SK-N-SH (cell line): ENCODE measurements around the gene GUCY2F. TPM values are rescaled to one million over a fixed set of nuclear protein-coding genes. Genes with fewer than 3 reads are reported as not detected.

Experiments
- CTCF ChIA-PET: fragments of 300-600, 350-600 bp; formaldehyde crosslinking; extraction: SDS; loops from one replicate; lab custom pipeline; 2021; lab: Yijun Ruan, JAX
- POLR2A ChIA-PET: fragments of 350-600 bp; sonication (Branson Sonifier 250); formaldehyde crosslinking; extraction: SDS; loops from one replicate; lab custom pipeline; 2020; ENCODE audit warnings: antibody characterized with exemption, inconsistent platforms; lab: Yijun Ruan, JAX
- DNase-seq: peaks from one replicate; pipeline ENCODE4 v3.0.0; 2012
- H2AFZ ChIP-seq: fragments of 200-600 bp; sonication (generic); 2 replicates; pipeline ENCODE4 v1.8.1; 2016; ENCODE audit warnings: antibody characterized with exemption, mild to moderate bottlenecking, low read depth
- H3F3A ChIP-seq: fragments of 200-600 bp; sonication (generic); replicated peaks from 2 replicates; pipeline ENCODE3; 2016; ENCODE audit warnings: antibody characterized with exemption, mild to moderate bottlenecking; ENCODE audit not compliant: insufficient read depth
- H3K27ac ChIP-seq, 2 experiments: fragments of 200-500 bp in 1 of 2; fragments of 200-600 bp in 1 of 2; sonication (Bioruptor generic) in 1 of 2; sonication (generic), shearing (Covaris generic) in 1 of 2; 2 replicates each; pipeline versions ENCODE4 v1.5.1 to v1.6.1; 2014 to 2016; ENCODE audit warnings: low read depth in 2 of 2, inconsistent platforms in 1 of 2, low read length in 1 of 2, mild to moderate bottlenecking in 1 of 2, mixed read lengths in 1 of 2
- H3K27me3 ChIP-seq: fragments of 200-600 bp; sonication (generic), shearing (Covaris generic); 2 replicates; pipeline ENCODE4 v1.6.1; 2016; ENCODE audit warnings: mixed run types; ENCODE audit not compliant: insufficient read depth
- H3K36me3 ChIP-seq, 2 experiments: fragments of 200-500 bp in 1 of 2; fragments of 200-600 bp in 1 of 2; sonication (Bioruptor generic) in 1 of 2; sonication (generic) in 1 of 2; replicated peaks in 1 of 2; 2 replicates each; pipeline versions ENCODE3 to v1.5.1; 2014 to 2016; ENCODE audit warnings: low read length in 1 of 2, mild to moderate bottlenecking in 1 of 2; ENCODE audit not compliant: insufficient read depth in 2 of 2, control insufficient read depth in 1 of 2
- H3K4me1 ChIP-seq, 2 experiments: fragments of 200-500 bp in 1 of 2; fragments of 200-600 bp in 1 of 2; sonication (Bioruptor generic) in 1 of 2; sonication (generic), shearing (Covaris generic) in 1 of 2; 2 replicates each; pipeline versions ENCODE4 v1.5.1 to v1.6.1; 2014 to 2016; ENCODE audit warnings: low read depth in 1 of 2, low read length in 1 of 2, mixed run types in 1 of 2; ENCODE audit not compliant: insufficient read depth in 2 of 2, control insufficient read depth in 1 of 2
- H3K4me2 ChIP-seq: fragments of 200-600 bp; sonication (generic), shearing (Covaris generic); 2 replicates; pipeline ENCODE4 v1.6.1; 2017; ENCODE audit warnings: mixed run types
- H3K4me3 ChIP-seq, 2 experiments: fragments of 200-500 bp in 1 of 2; fragments of 200-600 bp in 1 of 2; sonication (Bioruptor generic) in 1 of 2; sonication (generic), shearing (Covaris generic) in 1 of 2; 2 replicates each; pipeline versions ENCODE4 v1.5.1 to v1.8.1; 2014 to 2016; ENCODE audit warnings: low read depth in 2 of 2, inconsistent platforms in 1 of 2, low read length in 1 of 2, mild to moderate bottlenecking in 1 of 2, mixed read lengths in 1 of 2, moderate library complexity in 1 of 2
- H3K79me2 ChIP-seq: fragments of 200-600 bp; sonication (generic); 2 replicates; pipeline ENCODE4 v1.8.1; 2017; ENCODE audit warnings: mild to moderate bottlenecking; ENCODE audit not compliant: insufficient read depth
- H3K9ac ChIP-seq: fragments of 200-600 bp; sonication (generic); 2 replicates; pipeline ENCODE4 v1.6.1; 2017; ENCODE audit warnings: mixed run types
- H3K9me2 ChIP-seq: fragments of 200-600 bp; sonication (generic); 2 replicates; pipeline ENCODE4 v1.6.1; 2017; ENCODE audit warnings: mixed run types
- H3K9me3 ChIP-seq: fragments of 200-600 bp; sonication (generic); 2 replicates; pipeline ENCODE4 v1.6.1; 2017; ENCODE audit warnings: mixed run types, mild to moderate bottlenecking, moderate library complexity
- H4K20me1 ChIP-seq: fragments of 200-600 bp; sonication (generic); 2 replicates; pipeline ENCODE4 v1.6.1; 2017; ENCODE audit warnings: mild to moderate bottlenecking, mixed run types; ENCODE audit not compliant: insufficient read depth
- ELF1 ChIP-seq: IDR thresholded peaks from 2 replicates; pipeline ENCODE4 v1.4.0; 2012
- GABPA ChIP-seq: IDR thresholded peaks from 2 replicates; pipeline ENCODE4 v1.4.0; 2012; ENCODE audit warnings: low read depth, mild to moderate bottlenecking
- GATA2 ChIP-seq: sonication (generic); formaldehyde crosslinking; IDR thresholded peaks from 2 replicates; pipeline ENCODE4 v1.5.0; 2020; ENCODE audit warnings: mild to moderate bottlenecking, missing genetic modification reagents
- MXI1 ChIP-seq: IDR thresholded peaks from 2 replicates; pipeline ENCODE4 v1.6.1; 2012; ENCODE audit warnings: mild to moderate bottlenecking, low read depth, low read length, improper control_type of control experiment
- NFIC ChIP-seq: IDR thresholded peaks from 2 replicates; pipeline ENCODE4 v1.4.0; 2012; ENCODE audit warnings: borderline replicate concordance
- POLR2AphosphoS5 ChIP-seq: IDR thresholded peaks from 2 replicates; pipeline ENCODE4 v1.6.1; 2012; ENCODE audit warnings: low read depth, low read length
- RAD21 ChIP-seq: IDR thresholded peaks from 2 replicates; pipeline ENCODE4 v1.6.1; 2012; ENCODE audit warnings: mild to moderate bottlenecking, low read length
- TAF1 ChIP-seq: IDR thresholded peaks from 2 replicates; pipeline ENCODE4 v1.6.1; 2012; ENCODE audit warnings: low read depth, mild to moderate bottlenecking, low read length, moderate library complexity, borderline replicate concordance
- YY1 ChIP-seq: IDR thresholded peaks from 2 replicates; pipeline ENCODE4 v1.4.0; 2012; ENCODE audit warnings: low read depth, mild to moderate bottlenecking
- WGBS: methylation state at CpG from one replicate; pipeline ENCODE4 v1.1.6; 2017; ENCODE audit warnings: low lambda C conversion rate; 5-methylcytosine and 5-hydroxymethylcytosine counted together
- polyA plus RNA-seq, 3 experiments: library from polyadenylated mRNA; depleted of rRNA; stranded (reverse); fragments of >200 nt; gene quantifications; 2 replicates each; pipeline ENCODE4 v1.2.3, GENCODE V29; 2012
- TF ChIP-seq, protein P1 (sequence below): fragments of 150-350 bp; IDR thresholded peaks from 2 replicates; pipeline ENCODE4 v1.6.1; 2016; ENCODE audit warnings: mild to moderate bottlenecking, low read depth, low read length
- TF ChIP-seq, protein P2 (sequence below): IDR thresholded peaks from 2 replicates; pipeline ENCODE4 v1.6.1; 2012; ENCODE audit warnings: mild to moderate bottlenecking, low read depth, low read length, moderate library complexity
- TF ChIP-seq, protein P3 (sequence below): IDR thresholded peaks from 2 replicates; pipeline ENCODE4 v1.4.0; 2012; ENCODE audit warnings: low read depth
- TF ChIP-seq, protein P4 (sequence below): IDR thresholded peaks from 2 replicates; pipeline ENCODE4 v1.4.0; 2012; ENCODE audit warnings: low read depth, borderline replicate concordance
- TF ChIP-seq, protein P5 (sequence below): fragments of 150-350 bp; IDR thresholded peaks from 2 replicates; pipeline ENCODE4 v1.6.1; 2017; ENCODE audit warnings: antibody characterized with exemption, low read length, low read depth, borderline replicate concordance

The GUCY2F gene
- polyA plus RNA-seq (2012; rRNA removed) = not detected in 2 replicates
- not detected in 2 replicates for polyA plus RNA-seq (2012; cell fraction: cytosol; rRNA removed)
- polyA plus RNA-seq (2012; cell fraction: nucleus; rRNA removed) = 0.02 TPM in 1 of 2 replicates, not detected in the other

DNA sequence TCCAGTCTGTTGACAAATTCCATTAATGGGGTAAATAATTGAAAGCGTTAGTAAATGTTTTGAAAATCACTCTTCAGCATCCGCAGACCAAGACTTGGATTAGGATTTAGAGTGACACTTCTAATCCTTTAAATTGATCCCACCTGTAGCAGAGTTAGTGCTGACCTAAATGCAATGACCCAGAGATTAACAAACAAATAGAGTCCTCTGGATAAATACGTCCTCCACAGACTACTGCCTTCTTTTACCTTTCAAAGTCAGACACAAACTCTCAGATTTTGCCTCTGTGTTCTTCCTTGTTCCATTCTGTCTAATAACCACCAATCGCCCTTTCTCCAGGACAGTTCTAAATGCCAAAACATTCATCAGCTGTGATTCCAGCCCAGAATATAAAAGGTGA lies at the start of gene GUCY2F:
Gene GUCY2F (minus strand): TSS at position 101 of the 400 bp plus-strand sequence. CDS start 6,150 bp downstream, outside the sequence.
- CTCF ChIA-PET = interaction anchor here (1.6 kb wide), 1 partner anchor 409 kb away, joined by 4 read pairs; no protein-coding TSS in a partner anchor
- Histone ChIP-seq H3K27ac (no peak within 1 kb of the TSS), H3K4me2 (no peak within 1 kb of the TSS)
- 7% methylated on average over 4 of the region's 4 CpGs for WGBS
- no peak for TF ChIP-seq ELF1
- TF ChIP-seq GABPA = no peak
- TF ChIP-seq, protein P1, sequence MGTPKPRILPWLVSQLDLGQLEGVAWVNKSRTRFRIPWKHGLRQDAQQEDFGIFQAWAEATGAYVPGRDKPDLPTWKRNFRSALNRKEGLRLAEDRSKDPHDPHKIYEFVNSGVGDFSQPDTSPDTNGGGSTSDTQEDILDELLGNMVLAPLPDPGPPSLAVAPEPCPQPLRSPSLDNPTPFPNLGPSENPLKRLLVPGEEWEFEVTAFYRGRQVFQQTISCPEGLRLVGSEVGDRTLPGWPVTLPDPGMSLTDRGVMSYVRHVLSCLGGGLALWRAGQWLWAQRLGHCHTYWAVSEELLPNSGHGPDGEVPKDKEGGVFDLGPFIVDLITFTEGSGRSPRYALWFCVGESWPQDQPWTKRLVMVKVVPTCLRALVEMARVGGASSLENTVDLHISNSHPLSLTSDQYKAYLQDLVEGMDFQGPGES = no peak
- no peak for TF ChIP-seq TAF1
- no peak for TF ChIP-seq NFIC
- TF ChIP-seq POLR2AphosphoS5 = no peak
- TF ChIP-seq, all 33 proteins: peak for 0
- no peaks in the 10 kb centered on the region for H3K9me3 ChIP-seq
- no peaks in the 10 kb centered on the region for H3K36me3 ChIP-seq
- H3K79me2 ChIP-seq = no peaks in the 10 kb centered on the region
- POLR2A ChIA-PET = no interaction called here
- no peak for DNase-seq
- H4K20me1 ChIP-seq = no peaks in the 10 kb centered on the region
- no peak within 1 kb of the TSS for H3K9ac ChIP-seq
- no peaks in the 10 kb centered on the region for H3F3A ChIP-seq
- no peak within 1 kb of the TSS for H2AFZ ChIP-seq
- H3K4me3 ChIP-seq = no peak within 1 kb of the TSS
- no peaks in the 10 kb centered on the region for H3K9me2 ChIP-seq
- no peaks in the 10 kb centered on the region for H3K4me1 ChIP-seq
- H3K27me3 ChIP-seq = peaks cover 28% of the 10 kb centered on the region; the same call in 1 of the 2 replicates

DNA sequence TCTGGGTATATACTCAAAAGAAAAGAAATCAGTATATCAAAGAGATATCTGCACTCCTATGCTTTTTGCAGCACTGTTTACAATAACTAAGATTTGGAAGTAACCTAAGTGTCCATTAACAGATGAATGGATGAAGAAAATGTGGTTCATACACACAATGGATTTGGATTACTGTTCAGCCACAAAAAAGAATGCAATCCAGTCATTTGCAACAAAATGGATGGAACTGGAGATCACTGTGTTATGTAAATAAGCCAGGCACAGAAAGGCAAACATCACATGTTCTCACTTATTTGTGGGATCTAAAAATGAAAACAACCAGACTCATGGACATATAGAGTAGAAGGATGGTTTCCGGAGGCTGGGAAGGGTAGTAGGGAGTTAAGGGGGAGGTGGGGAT lies 37.1 kb upstream of the GUCY2F start:
- H3K27me3 ChIP-seq = peaks cover 17% of the 10 kb centered on the region; the same call in 1 of the 2 replicates
- H3K4me3 ChIP-seq = no peak overlapping the region
- no peak overlapping the region for H2AFZ ChIP-seq
- no peaks in the 10 kb centered on the region for H4K20me1 ChIP-seq
- ChIA-PET POLR2A (no interaction called here), CTCF (no interaction called here)
- H3K9me3 ChIP-seq = no peaks in the 10 kb centered on the region
- no peaks in the 10 kb centered on the region for H3K36me3 ChIP-seq
- H3K4me1 ChIP-seq = no peaks in the 10 kb centered on the region
- H3F3A ChIP-seq = no peaks in the 10 kb centered on the region
- H3K9me2 ChIP-seq = no peaks in the 10 kb centered on the region
- no peak overlapping the region for H3K27ac ChIP-seq
- WGBS = 38% methylated on average over 1 of the region's 1 CpG
- TF ChIP-seq GATA2 (CRISPR knock-in tag) (no peak), ELF1 (no peak), YY1 (no peak), RAD21 (no peak), MXI1 (no peak)
- TF ChIP-seq, protein P2, sequence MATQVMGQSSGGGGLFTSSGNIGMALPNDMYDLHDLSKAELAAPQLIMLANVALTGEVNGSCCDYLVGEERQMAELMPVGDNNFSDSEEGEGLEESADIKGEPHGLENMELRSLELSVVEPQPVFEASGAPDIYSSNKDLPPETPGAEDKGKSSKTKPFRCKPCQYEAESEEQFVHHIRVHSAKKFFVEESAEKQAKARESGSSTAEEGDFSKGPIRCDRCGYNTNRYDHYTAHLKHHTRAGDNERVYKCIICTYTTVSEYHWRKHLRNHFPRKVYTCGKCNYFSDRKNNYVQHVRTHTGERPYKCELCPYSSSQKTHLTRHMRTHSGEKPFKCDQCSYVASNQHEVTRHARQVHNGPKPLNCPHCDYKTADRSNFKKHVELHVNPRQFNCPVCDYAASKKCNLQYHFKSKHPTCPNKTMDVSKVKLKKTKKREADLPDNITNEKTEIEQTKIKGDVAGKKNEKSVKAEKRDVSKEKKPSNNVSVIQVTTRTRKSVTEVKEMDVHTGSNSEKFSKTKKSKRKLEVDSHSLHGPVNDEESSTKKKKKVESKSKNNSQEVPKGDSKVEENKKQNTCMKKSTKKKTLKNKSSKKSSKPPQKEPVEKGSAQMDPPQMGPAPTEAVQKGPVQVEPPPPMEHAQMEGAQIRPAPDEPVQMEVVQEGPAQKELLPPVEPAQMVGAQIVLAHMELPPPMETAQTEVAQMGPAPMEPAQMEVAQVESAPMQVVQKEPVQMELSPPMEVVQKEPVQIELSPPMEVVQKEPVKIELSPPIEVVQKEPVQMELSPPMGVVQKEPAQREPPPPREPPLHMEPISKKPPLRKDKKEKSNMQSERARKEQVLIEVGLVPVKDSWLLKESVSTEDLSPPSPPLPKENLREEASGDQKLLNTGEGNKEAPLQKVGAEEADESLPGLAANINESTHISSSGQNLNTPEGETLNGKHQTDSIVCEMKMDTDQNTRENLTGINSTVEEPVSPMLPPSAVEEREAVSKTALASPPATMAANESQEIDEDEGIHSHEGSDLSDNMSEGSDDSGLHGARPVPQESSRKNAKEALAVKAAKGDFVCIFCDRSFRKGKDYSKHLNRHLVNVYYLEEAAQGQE = no peak
- TF ChIP-seq, protein P3, sequence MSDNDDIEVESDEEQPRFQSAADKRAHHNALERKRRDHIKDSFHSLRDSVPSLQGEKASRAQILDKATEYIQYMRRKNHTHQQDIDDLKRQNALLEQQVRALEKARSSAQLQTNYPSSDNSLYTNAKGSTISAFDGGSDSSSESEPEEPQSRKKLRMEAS = no peak
- TF ChIP-seq, protein P4, sequence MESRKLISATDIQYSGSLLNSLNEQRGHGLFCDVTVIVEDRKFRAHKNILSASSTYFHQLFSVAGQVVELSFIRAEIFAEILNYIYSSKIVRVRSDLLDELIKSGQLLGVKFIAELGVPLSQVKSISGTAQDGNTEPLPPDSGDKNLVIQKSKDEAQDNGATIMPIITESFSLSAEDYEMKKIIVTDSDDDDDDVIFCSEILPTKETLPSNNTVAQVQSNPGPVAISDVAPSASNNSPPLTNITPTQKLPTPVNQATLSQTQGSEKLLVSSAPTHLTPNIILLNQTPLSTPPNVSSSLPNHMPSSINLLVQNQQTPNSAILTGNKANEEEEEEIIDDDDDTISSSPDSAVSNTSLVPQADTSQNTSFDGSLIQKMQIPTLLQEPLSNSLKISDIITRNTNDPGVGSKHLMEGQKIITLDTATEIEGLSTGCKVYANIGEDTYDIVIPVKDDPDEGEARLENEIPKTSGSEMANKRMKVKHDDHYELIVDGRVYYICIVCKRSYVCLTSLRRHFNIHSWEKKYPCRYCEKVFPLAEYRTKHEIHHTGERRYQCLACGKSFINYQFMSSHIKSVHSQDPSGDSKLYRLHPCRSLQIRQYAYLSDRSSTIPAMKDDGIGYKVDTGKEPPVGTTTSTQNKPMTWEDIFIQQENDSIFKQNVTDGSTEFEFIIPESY = no peak
- TF ChIP-seq, protein P5, sequence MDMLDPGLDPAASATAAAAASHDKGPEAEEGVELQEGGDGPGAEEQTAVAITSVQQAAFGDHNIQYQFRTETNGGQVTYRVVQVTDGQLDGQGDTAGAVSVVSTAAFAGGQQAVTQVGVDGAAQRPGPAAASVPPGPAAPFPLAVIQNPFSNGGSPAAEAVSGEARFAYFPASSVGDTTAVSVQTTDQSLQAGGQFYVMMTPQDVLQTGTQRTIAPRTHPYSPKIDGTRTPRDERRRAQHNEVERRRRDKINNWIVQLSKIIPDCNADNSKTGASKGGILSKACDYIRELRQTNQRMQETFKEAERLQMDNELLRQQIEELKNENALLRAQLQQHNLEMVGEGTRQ = no peak
- TF ChIP-seq, all 33 proteins: peak for 0
- DNase-seq = no peak
- H3K4me2 ChIP-seq = no peak overlapping the region
- no peaks in the 10 kb centered on the region for H3K79me2 ChIP-seq
- no peak overlapping the region for H3K9ac ChIP-seq
